Common myeloid progenitor, CD34-positive (primary cell): Measurements from ENCODE around the gene RNLS.

Experiments
- CTCF ChIA-PET: fragments of 350-600 bp; sonication (Branson Sonifier 250); formaldehyde crosslinking; loops from one replicate; lab custom pipeline; 2021; ENCODE audit warnings: antibody characterized with exemption; lab: Charles Lee
- POLR2A ChIA-PET: fragments of 350-600 bp; sonication (Branson Sonifier 250); formaldehyde crosslinking; loops from one replicate; lab custom pipeline; 2021; ENCODE audit warnings: antibody characterized with exemption; lab: Charles Lee
- DNase-seq, 3 donors: peaks; one replicate each; pipeline versions ENCODE4 v3.0.0 to v3.0.0-alpha.2; 2013
- H3K27ac ChIP-seq, 2 experiments: 1 replicate in 1 of 2; 2 replicates in 1 of 2; pipeline ENCODE4 v1.7.0; 2013; ENCODE audit warnings: inconsistent platforms in 2 of 2, low read length in 2 of 2, mild to moderate bottlenecking in 2 of 2, low read depth in 1 of 2, moderate library complexity in 1 of 2; ENCODE audit not compliant: severe bottlenecking in 2 of 2, insufficient read depth in 1 of 2, poor library complexity in 1 of 2
- H3K27me3 ChIP-seq, 5 experiments: replicated peaks in 2 of 5; 1 replicate in 3 of 5; 2 replicates in 2 of 5; pipeline versions ENCODE4 v1.6.1 to v1.7.0; 2013; ENCODE audit warnings: low read length in 4 of 5, mild to moderate bottlenecking in 2 of 5, moderate library complexity in 2 of 5, inconsistent platforms in 1 of 5; ENCODE audit not compliant: insufficient read depth in 5 of 5, control insufficient read depth in 4 of 5
- H3K36me3 ChIP-seq, 4 experiments: 1 replicate in 2 of 4; 2 replicates in 2 of 4; pipeline versions ENCODE4 v1.6.1 to v1.7.0; 2013; ENCODE audit warnings: low read length in 3 of 4, control low read depth in 1 of 4, mild to moderate bottlenecking in 1 of 4; ENCODE audit not compliant: control insufficient read depth in 4 of 4, insufficient read depth in 4 of 4
- H3K4me1 ChIP-seq, 4 experiments: 1 replicate in 3 of 4; 2 replicates in 1 of 4; pipeline versions ENCODE4 v1.6.1 to v1.7.1; 2013; ENCODE audit warnings: low read length in 3 of 4, mild to moderate bottlenecking in 3 of 4, control low read depth in 1 of 4, inconsistent platforms in 1 of 4, moderate library complexity in 1 of 4; ENCODE audit not compliant: control insufficient read depth in 4 of 4, insufficient read depth in 4 of 4; ENCODE audit errors: control extremely low read depth in 1 of 4
- H3K4me3 ChIP-seq, 7 experiments: 1 replicate in 4 of 7; 2 replicates in 3 of 7; pipeline versions ENCODE4 v1.5.1 to v1.7.0; 2013; ENCODE audit warnings: mild to moderate bottlenecking in 7 of 7, low read length in 6 of 7, moderate library complexity in 6 of 7, inconsistent platforms in 2 of 7, low read depth in 2 of 7, control low read depth in 1 of 7; ENCODE audit not compliant: insufficient read depth in 4 of 7, control insufficient read depth in 1 of 7; ENCODE audit errors: extremely low read depth in 1 of 7
- H3K9me3 ChIP-seq, 5 experiments: 1 replicate in 4 of 5; 2 replicates in 1 of 5; pipeline versions ENCODE4 v1.6.1 to v1.7.1; 2013; ENCODE audit warnings: low read length in 4 of 5, mild to moderate bottlenecking in 2 of 5, inconsistent platforms in 1 of 5, low read depth in 1 of 5, moderate library complexity in 1 of 5; ENCODE audit not compliant: control insufficient read depth in 4 of 5, insufficient read depth in 2 of 5; ENCODE audit errors: control extremely low read depth in 1 of 5
- WGBS: methylation state at CpG from one replicate; pipeline ENCODE4 v1.1.5; 2013; ENCODE audit not compliant: insufficient coverage; 5-methylcytosine and 5-hydroxymethylcytosine counted together

RNLS gene

DNA sequence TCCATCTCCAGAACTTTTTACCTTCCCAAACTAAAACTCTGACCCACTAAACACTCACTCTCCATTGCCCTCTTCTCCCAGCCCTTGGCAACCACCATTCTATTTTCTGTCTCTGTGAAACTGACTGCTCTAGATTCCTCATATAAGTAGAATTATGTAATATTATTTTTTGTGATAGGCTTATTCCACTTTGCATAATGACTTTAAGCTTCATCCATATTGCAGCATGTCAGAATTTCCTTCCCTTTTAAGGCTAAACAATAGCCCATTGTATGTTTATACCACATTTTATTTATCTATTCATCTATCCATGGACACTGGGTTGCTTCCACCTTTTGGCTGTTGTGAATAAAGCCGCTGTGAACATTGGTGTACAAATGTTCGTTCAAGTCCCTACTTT lies 308.8 kb downstream of the RNLS start:
- Histone ChIP-seq H3K27ac (no peak overlapping the region), H3K4me1 (peaks cover 5 to 24% (median 14%) of the 10 kb centered on the region in 4 experiments), H3K36me3 (no peaks in the 10 kb centered on the region), H3K4me3 (no peak overlapping the region), H3K9me3 (no peaks in the 10 kb centered on the region), H3K27me3 (no peaks in the 10 kb centered on the region)
- ChIA-PET POLR2A (no interaction called here), CTCF (no interaction called here)
- DNase-seq: no peak
- 100% methylated on average over 2 of the region's 2 CpGs for WGBS

DNA sequence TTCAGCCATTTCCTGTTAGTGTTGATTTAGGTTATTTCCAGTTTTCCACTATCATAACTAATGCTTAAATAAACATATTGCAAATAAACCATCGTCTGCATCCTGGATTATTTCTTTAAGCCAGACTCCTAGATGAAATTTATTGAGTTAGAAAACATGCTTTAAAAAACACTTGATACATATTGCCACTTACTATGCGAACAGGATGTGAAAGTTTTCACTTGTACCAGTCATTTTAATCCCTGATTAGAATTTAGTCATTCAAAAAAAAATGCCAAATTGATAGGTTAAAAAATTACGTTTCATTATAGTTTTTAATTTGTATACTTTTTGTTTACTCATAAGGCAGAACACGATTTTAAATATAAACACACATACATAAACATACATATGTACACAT lies 309.6 kb downstream of the RNLS start:
- no CpG with 5 or more reads among the region's 4 CpGs for WGBS
- ChIA-PET CTCF (no interaction called here), POLR2A (no interaction called here)
- Histone ChIP-seq H3K4me3 (no peak overlapping the region), H3K4me1 (peaks cover 4 to 16% (median 9%) of the 10 kb centered on the region in 4 experiments), H3K36me3 (no peaks in the 10 kb centered on the region), H3K27ac (no peak overlapping the region), H3K27me3 (no peaks in the 10 kb centered on the region), H3K9me3 (no peaks in the 10 kb centered on the region)
- no peak for DNase-seq

DNA sequence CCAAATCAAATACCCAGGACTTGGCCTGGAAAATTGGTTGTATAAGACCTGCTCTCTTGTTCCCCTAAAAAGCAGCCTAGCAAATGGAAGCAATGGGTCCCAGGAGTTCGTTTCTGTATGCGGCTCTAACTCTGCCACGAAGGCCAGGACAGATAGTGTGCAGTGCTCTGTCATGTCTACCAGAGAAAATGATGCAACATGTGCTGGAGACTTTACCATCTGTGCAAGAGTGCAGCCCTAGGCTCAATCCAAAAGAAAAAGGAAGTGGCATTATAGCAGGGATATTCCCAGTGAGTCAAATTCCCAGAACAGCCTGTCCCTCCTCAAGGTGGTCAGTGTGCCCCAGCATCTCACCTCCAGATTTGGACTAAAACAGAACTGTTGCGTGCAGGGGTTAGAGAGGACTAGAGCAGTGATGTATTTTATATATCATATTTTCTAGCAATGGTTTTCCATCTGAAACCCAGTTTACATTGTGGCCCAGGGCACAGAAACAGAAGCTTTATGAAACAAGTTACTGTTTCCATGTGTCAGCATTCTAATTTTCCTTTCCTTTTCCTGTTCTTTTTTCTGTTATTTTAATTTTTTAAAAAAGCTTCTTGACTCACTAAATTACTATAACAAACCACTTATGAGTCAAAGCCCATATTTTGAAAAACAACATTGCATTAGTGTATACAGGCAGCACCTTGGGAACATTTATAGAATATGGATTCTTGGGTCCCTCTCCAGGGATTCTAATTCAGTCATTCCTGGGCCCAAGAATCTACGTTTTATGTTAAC lies 311.2 kb downstream of the RNLS start:
- H3K27me3 ChIP-seq: no peaks in the 10 kb centered on the region
- WGBS: 84% methylated on average over 4 of the region's 5 CpGs
- H3K27ac ChIP-seq: no peak overlapping the region
- H3K36me3 ChIP-seq: no peaks in the 10 kb centered on the region
- DNase-seq: peak in 2 of 3 donors; percentile 42 to 44
- no peak overlapping the region for H3K4me3 ChIP-seq
- peaks cover 4 to 17% (median 9%) of the 10 kb centered on the region in 4 experiments for H3K4me1 ChIP-seq
- POLR2A ChIA-PET: no interaction called here
- CTCF ChIA-PET: interaction anchor here (1.6 kb wide), 1 partner anchor 10 kb away, joined by 3 read pairs; no protein-coding TSS in a partner anchor
- no peaks in the 10 kb centered on the region for H3K9me3 ChIP-seq

GRCh38 chr10:88270871-88271713 lies 312.0 kb downstream of the RNLS start:
- no peak overlapping the region for H3K27ac ChIP-seq
- peaks cover 4 to 17% (median 9%) of the 10 kb centered on the region in 4 experiments for H3K4me1 ChIP-seq
- H3K9me3 ChIP-seq: no peaks in the 10 kb centered on the region
- H3K27me3 ChIP-seq: no peaks in the 10 kb centered on the region
- CTCF ChIA-PET: interaction anchor here (1.3 to 1.6 kb wide), 2 partner anchors 11 to 282 kb away, joined by 3 read pairs; no protein-coding TSS in a partner anchor
- POLR2A ChIA-PET: no interaction called here
- peak in 2 of 3 donors; percentile 34 to 61 for DNase-seq
- WGBS: 86% methylated on average over 4 of the region's 6 CpGs
- peak overlapping the region in 1 of 7 experiments; percentile 8 for H3K4me3 ChIP-seq
- H3K36me3 ChIP-seq: no peaks in the 10 kb centered on the region

- ChIA-PET POLR2A (no interaction called here), CTCF (interaction anchor here (1.3 to 1.6 kb wide), 2 partner anchors 11 to 283 kb away, joined by 3 read pairs; no protein-coding TSS in a partner anchor)
- Histone ChIP-seq H3K27ac (no peak overlapping the region), H3K36me3 (no peaks in the 10 kb centered on the region), H3K4me1 (peaks cover 4 to 17% (median 9%) of the 10 kb centered on the region in 4 experiments), H3K27me3 (no peaks in the 10 kb centered on the region), H3K4me3 (no peak overlapping the region), H3K9me3 (no peaks in the 10 kb centered on the region)
- WGBS: 98% methylated on average over 6 of the region's 9 CpGs
- no peak for DNase-seq
Measured at GRCh38 chr10:88270061-88270808, 312.9 kb downstream of the RNLS start.

- no peaks in the 10 kb centered on the region for H3K9me3 ChIP-seq
- H3K27ac ChIP-seq: no peak overlapping the region
- H3K27me3 ChIP-seq: no peaks in the 10 kb centered on the region
- peak in 1 of 3 donors; percentile 6 for DNase-seq
- 100% methylated on average over 3 of the region's 5 CpGs for WGBS
- no peaks in the 10 kb centered on the region for H3K36me3 ChIP-seq
- no peak overlapping the region for H3K4me3 ChIP-seq
- CTCF ChIA-PET: no interaction called here
- peaks cover 0 to 10% (median 1%) of the 10 kb centered on the region in 4 experiments for H3K4me1 ChIP-seq
- POLR2A ChIA-PET: no interaction called here
Measured at GRCh38 chr10:88262591-88263234, 320.4 kb downstream of the RNLS start.
